Measurements from ENCODE around the gene DHTKD1.

DHTKD1 gene

GRCh38 chr10:12135631-12136030 is 66.9 kb downstream of the DHTKD1 start:
- Histone ChIP-seq H3K27ac (ENCODE audit: low read depth, low read length) (no peak overlapping the region), H4K8ac (ENCODE audit: low read depth, low read length) (no peak overlapping the region), H3K4ac (ENCODE audit: low read depth, low read length) (no peak overlapping the region), H2BK5ac (ENCODE audit: low read length) (no peak overlapping the region), H3K4me2 (ENCODE audit: low read length) (no peak overlapping the region), H3K79me2 (ENCODE audit: control insufficient read depth, insufficient read depth, low read length) (no peaks in the 10 kb centered on the region), H3K56ac (ENCODE audit: low read length) (no peak overlapping the region), H3K27me3 (ENCODE audit: insufficient read depth, low read length, poor library complexity) (no peaks in the 10 kb centered on the region), H4K5ac (ENCODE audit: low read length) (no peak overlapping the region), H3K36me3 (ENCODE audit: control insufficient read depth, insufficient read depth, low read length) (no peaks in the 10 kb centered on the region), H2BK15ac (replicated peaks; ENCODE audit: low read depth) (no peak overlapping the region), H3K18ac (ENCODE audit: low read length) (no peak overlapping the region), H2BK120ac (ENCODE audit: low read depth, low read length) (no peak overlapping the region), H2AK5ac (ENCODE audit: low read length) (no peak overlapping the region), H3K9ac (ENCODE audit: low read length) (no peak overlapping the region), H3K4me3 (ENCODE audit: low read length) (no peak overlapping the region), H3K4me1 (ENCODE audit: control insufficient read depth, low read depth, low read length) (no peaks in the 10 kb centered on the region), H3K23ac (ENCODE audit: low read length) (no peak overlapping the region), H3K79me1 (ENCODE audit: low read length) (no peaks in the 10 kb centered on the region)
- DNase-seq: no peak
- WGBS (ENCODE audit: extremely low coverage, insufficient coverage, low lambda C conversion rate): no CpG with 5 or more reads among the region's 3 CpGs

- no peak for DNase-seq
- no peak overlapping the region for H3K9ac ChIP-seq (ENCODE audit: low read length)
- H3K4me2 ChIP-seq (ENCODE audit: low read length): no peak overlapping the region
- WGBS (ENCODE audit: extremely low coverage, insufficient coverage, low lambda C conversion rate): no CpG with 5 or more reads among the region's 1 CpG
- H3K4ac ChIP-seq (ENCODE audit: low read depth, low read length): no peak overlapping the region
- no peaks in the 10 kb centered on the region for H3K4me1 ChIP-seq (ENCODE audit: control insufficient read depth, low read depth, low read length)
- H3K18ac ChIP-seq (ENCODE audit: low read length): no peak overlapping the region
- no peak overlapping the region for H4K5ac ChIP-seq (ENCODE audit: low read length)
- H2BK15ac ChIP-seq (replicated peaks; ENCODE audit: low read depth): no peak overlapping the region
- no peak overlapping the region for H3K27ac ChIP-seq (ENCODE audit: low read depth, low read length)
- peaks cover 1% of the 10 kb centered on the region for H3K36me3 ChIP-seq (ENCODE audit: control insufficient read depth, insufficient read depth, low read length)
- H2BK5ac ChIP-seq (ENCODE audit: low read length): no peak overlapping the region
- H4K8ac ChIP-seq (ENCODE audit: low read depth, low read length): no peak overlapping the region
- no peak overlapping the region for H3K4me3 ChIP-seq (ENCODE audit: low read length)
- H3K27me3 ChIP-seq (ENCODE audit: insufficient read depth, low read length, poor library complexity): no peaks in the 10 kb centered on the region
- no peaks in the 10 kb centered on the region for H3K79me2 ChIP-seq (ENCODE audit: control insufficient read depth, insufficient read depth, low read length)
- H3K23ac ChIP-seq (ENCODE audit: low read length): no peak overlapping the region
- no peaks in the 10 kb centered on the region for H3K79me1 ChIP-seq (ENCODE audit: low read length)
- no peak overlapping the region for H2AK5ac ChIP-seq (ENCODE audit: low read length)
- H3K56ac ChIP-seq (ENCODE audit: low read length): no peak overlapping the region
- no peak overlapping the region for H2BK120ac ChIP-seq (ENCODE audit: low read depth, low read length)
Measured at GRCh38 chr10:12140038-12140437, 71.3 kb downstream of the DHTKD1 start.

- no peak overlapping the region for H3K27ac ChIP-seq (ENCODE audit: low read depth, low read length)
Measured at GRCh38 chr10:12144538-12144937, 75.8 kb downstream of the DHTKD1 start.

GRCh38 chr10:12150163-12150562 is 81.4 kb downstream of the DHTKD1 start:
- H3K27me3 ChIP-seq (ENCODE audit: insufficient read depth, low read length, poor library complexity): no peaks in the 10 kb centered on the region
- DNase-seq: no peak
- no peak overlapping the region for H3K18ac ChIP-seq (ENCODE audit: low read length)
- no peaks in the 10 kb centered on the region for H3K79me2 ChIP-seq (ENCODE audit: control insufficient read depth, insufficient read depth, low read length)
- H3K4me3 ChIP-seq (ENCODE audit: low read length): no peak overlapping the region
- H3K56ac ChIP-seq (ENCODE audit: low read length): no peak overlapping the region
- no peak overlapping the region for H3K27ac ChIP-seq (ENCODE audit: low read depth, low read length)
- no peaks in the 10 kb centered on the region for H3K36me3 ChIP-seq (ENCODE audit: control insufficient read depth, insufficient read depth, low read length)
- no peak overlapping the region for H4K5ac ChIP-seq (ENCODE audit: low read length)
- H2BK15ac ChIP-seq (replicated peaks; ENCODE audit: low read depth): no peak overlapping the region
- H3K4ac ChIP-seq (ENCODE audit: low read depth, low read length): no peak overlapping the region
- H3K23ac ChIP-seq (ENCODE audit: low read length): no peak overlapping the region
- H3K4me2 ChIP-seq (ENCODE audit: low read length): no peak overlapping the region
- H2BK120ac ChIP-seq (ENCODE audit: low read depth, low read length): no peak overlapping the region
- H2AK5ac ChIP-seq (ENCODE audit: low read length): no peak overlapping the region
- H3K9ac ChIP-seq (ENCODE audit: low read length): no peak overlapping the region
- WGBS (ENCODE audit: extremely low coverage, insufficient coverage, low lambda C conversion rate): 100% methylated on average over 2 of the region's 4 CpGs
- H3K79me1 ChIP-seq (ENCODE audit: low read length): no peaks in the 10 kb centered on the region
- H4K8ac ChIP-seq (ENCODE audit: low read depth, low read length): no peak overlapping the region
- H2BK5ac ChIP-seq (ENCODE audit: low read length): no peak overlapping the region
- no peaks in the 10 kb centered on the region for H3K4me1 ChIP-seq (ENCODE audit: control insufficient read depth, low read depth, low read length)

More at GRCh38 chr10:12144538-12144937, 75.8 kb downstream of the DHTKD1 start:
- no peaks in the 10 kb centered on the region for H3K79me1 ChIP-seq (ENCODE audit: low read length)
- H3K27me3 ChIP-seq (ENCODE audit: insufficient read depth, low read length, poor library complexity): no peaks in the 10 kb centered on the region
- no peak overlapping the region for H3K4me3 ChIP-seq (ENCODE audit: low read length)
- H3K79me2 ChIP-seq (ENCODE audit: control insufficient read depth, insufficient read depth, low read length): no peaks in the 10 kb centered on the region
- no peak overlapping the region for H3K23ac ChIP-seq (ENCODE audit: low read length)
- no peak overlapping the region for H2BK15ac ChIP-seq (replicated peaks; ENCODE audit: low read depth)
- no peak overlapping the region for H2BK120ac ChIP-seq (ENCODE audit: low read depth, low read length)
- no peak overlapping the region for H2AK5ac ChIP-seq (ENCODE audit: low read length)
- no peak overlapping the region for H3K9ac ChIP-seq (ENCODE audit: low read length)
- H4K5ac ChIP-seq (ENCODE audit: low read length): no peak overlapping the region
- no peaks in the 10 kb centered on the region for H3K4me1 ChIP-seq (ENCODE audit: control insufficient read depth, low read depth, low read length)
- H3K18ac ChIP-seq (ENCODE audit: low read length): no peak overlapping the region
- H3K4me2 ChIP-seq (ENCODE audit: low read length): no peak overlapping the region
- WGBS (ENCODE audit: extremely low coverage, insufficient coverage, low lambda C conversion rate): no CpG with 5 or more reads among the region's 3 CpGs
- no peak overlapping the region for H4K8ac ChIP-seq (ENCODE audit: low read depth, low read length)
- DNase-seq: no peak
- no peak overlapping the region for H3K56ac ChIP-seq (ENCODE audit: low read length)
- peaks cover 1% of the 10 kb centered on the region for H3K36me3 ChIP-seq (ENCODE audit: control insufficient read depth, insufficient read depth, low read length)
- no peak overlapping the region for H2BK5ac ChIP-seq (ENCODE audit: low read length)
- H3K4ac ChIP-seq (ENCODE audit: low read depth, low read length): no peak overlapping the region

GRCh38 chr10:12154516-12154915 is 85.8 kb downstream of the DHTKD1 start:
- DNase-seq: no peak
- no peak overlapping the region for H4K5ac ChIP-seq (ENCODE audit: low read length)
- H3K4me2 ChIP-seq (ENCODE audit: low read length): no peak overlapping the region
- H2BK15ac ChIP-seq (replicated peaks; ENCODE audit: low read depth): no peak overlapping the region
- H3K79me2 ChIP-seq (ENCODE audit: control insufficient read depth, insufficient read depth, low read length): no peaks in the 10 kb centered on the region
- no peaks in the 10 kb centered on the region for H3K4me1 ChIP-seq (ENCODE audit: control insufficient read depth, low read depth, low read length)
- no CpG with 5 or more reads among the region's 6 CpGs for WGBS (ENCODE audit: extremely low coverage, insufficient coverage, low lambda C conversion rate)
- H3K36me3 ChIP-seq (ENCODE audit: control insufficient read depth, insufficient read depth, low read length): no peaks in the 10 kb centered on the region
- H2BK5ac ChIP-seq (ENCODE audit: low read length): no peak overlapping the region
- H2BK120ac ChIP-seq (ENCODE audit: low read depth, low read length): no peak overlapping the region
- H3K23ac ChIP-seq (ENCODE audit: low read length): no peak overlapping the region
- no peaks in the 10 kb centered on the region for H3K27me3 ChIP-seq (ENCODE audit: insufficient read depth, low read length, poor library complexity)
- no peaks in the 10 kb centered on the region for H3K79me1 ChIP-seq (ENCODE audit: low read length)
- H3K4me3 ChIP-seq (ENCODE audit: low read length): no peak overlapping the region
- H3K56ac ChIP-seq (ENCODE audit: low read length): no peak overlapping the region
- H4K8ac ChIP-seq (ENCODE audit: low read depth, low read length): no peak overlapping the region
- no peak overlapping the region for H3K9ac ChIP-seq (ENCODE audit: low read length)
- H3K18ac ChIP-seq (ENCODE audit: low read length): no peak overlapping the region
- H3K27ac ChIP-seq (ENCODE audit: low read depth, low read length): no peak overlapping the region
- H3K4ac ChIP-seq (ENCODE audit: low read depth, low read length): no peak overlapping the region
- no peak overlapping the region for H2AK5ac ChIP-seq (ENCODE audit: low read length)

GRCh38 chr10:12156367-12157123 is 87.8 kb downstream of the DHTKD1 start:
- Histone ChIP-seq H2BK15ac (replicated peaks; ENCODE audit: low read depth) (no peak overlapping the region), H3K27me3 (ENCODE audit: insufficient read depth, low read length, poor library complexity) (no peaks in the 10 kb centered on the region), H3K18ac (ENCODE audit: low read length) (no peak overlapping the region), H3K56ac (ENCODE audit: low read length) (no peak overlapping the region), H3K4ac (ENCODE audit: low read depth, low read length) (no peak overlapping the region), H3K79me2 (ENCODE audit: control insufficient read depth, insufficient read depth, low read length) (no peaks in the 10 kb centered on the region), H3K4me2 (ENCODE audit: low read length) (no peak overlapping the region), H3K9ac (ENCODE audit: low read length) (no peak overlapping the region), H4K8ac (ENCODE audit: low read depth, low read length) (no peak overlapping the region), H2BK5ac (ENCODE audit: low read length) (no peak overlapping the region), H2BK120ac (ENCODE audit: low read depth, low read length) (no peak overlapping the region), H3K4me1 (ENCODE audit: control insufficient read depth, low read depth, low read length) (no peaks in the 10 kb centered on the region), H4K5ac (ENCODE audit: low read length) (no peak overlapping the region), H3K23ac (ENCODE audit: low read length) (no peak overlapping the region), H3K36me3 (ENCODE audit: control insufficient read depth, insufficient read depth, low read length) (no peaks in the 10 kb centered on the region), H2AK5ac (ENCODE audit: low read length) (no peak overlapping the region), H3K27ac (ENCODE audit: low read depth, low read length) (no peak overlapping the region), H3K4me3 (ENCODE audit: low read length) (no peak overlapping the region), H3K79me1 (ENCODE audit: low read length) (no peaks in the 10 kb centered on the region)
- no peak for DNase-seq
- WGBS (ENCODE audit: extremely low coverage, insufficient coverage, low lambda C conversion rate): no CpG with 5 or more reads among the region's 14 CpGs

Data from mesendoderm (in vitro differentiated cells).